Fibroblast of upper back skin (primary cell): ENCODE measurements around the gene SCEL.

Experiments used
- DNase-seq: peaks from one replicate; pipeline ENCODE4 v3.0.0-alpha.2; 2013

The SCEL gene

DNA sequence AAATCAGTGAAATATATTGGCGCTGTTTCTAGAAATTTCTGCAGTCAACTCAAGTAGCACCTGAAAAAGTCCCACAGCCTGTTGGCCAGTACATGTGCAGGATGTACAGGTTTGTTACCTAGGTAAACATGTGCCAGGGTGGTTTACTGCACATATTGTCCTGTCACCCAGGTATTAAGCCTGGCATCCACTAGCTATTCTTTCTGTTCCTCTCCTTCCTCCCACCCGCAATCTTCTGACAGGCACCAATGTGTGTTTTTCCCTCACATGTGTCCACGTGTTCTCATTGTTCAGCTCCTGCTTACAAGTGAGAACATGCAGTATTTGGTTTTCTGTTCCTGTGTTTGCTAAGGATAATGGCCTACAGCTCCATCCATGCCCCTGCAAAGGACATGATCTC is 13.1 kb upstream of the SCEL start:
- no peak for DNase-seq

DNA sequence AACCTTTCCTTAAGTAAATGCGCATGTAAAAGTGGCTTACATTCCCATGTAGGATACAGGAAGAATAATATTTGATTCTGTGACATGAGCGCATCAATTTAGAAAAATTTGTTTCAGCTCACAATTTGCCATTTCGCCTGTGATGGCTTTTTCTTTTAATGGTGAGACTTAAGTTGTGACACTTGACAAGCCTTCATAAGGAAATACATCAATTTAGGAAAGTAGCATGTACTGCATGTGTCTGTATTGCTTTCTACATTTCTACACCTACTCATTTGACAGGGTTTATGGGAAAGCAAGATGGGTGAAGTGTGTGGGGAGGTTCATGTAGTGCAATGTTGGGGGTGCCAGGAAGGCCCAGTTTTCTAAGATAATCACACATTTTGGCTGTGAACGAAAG is 12.1 kb upstream of the SCEL start:
- no peak for DNase-seq

DNA sequence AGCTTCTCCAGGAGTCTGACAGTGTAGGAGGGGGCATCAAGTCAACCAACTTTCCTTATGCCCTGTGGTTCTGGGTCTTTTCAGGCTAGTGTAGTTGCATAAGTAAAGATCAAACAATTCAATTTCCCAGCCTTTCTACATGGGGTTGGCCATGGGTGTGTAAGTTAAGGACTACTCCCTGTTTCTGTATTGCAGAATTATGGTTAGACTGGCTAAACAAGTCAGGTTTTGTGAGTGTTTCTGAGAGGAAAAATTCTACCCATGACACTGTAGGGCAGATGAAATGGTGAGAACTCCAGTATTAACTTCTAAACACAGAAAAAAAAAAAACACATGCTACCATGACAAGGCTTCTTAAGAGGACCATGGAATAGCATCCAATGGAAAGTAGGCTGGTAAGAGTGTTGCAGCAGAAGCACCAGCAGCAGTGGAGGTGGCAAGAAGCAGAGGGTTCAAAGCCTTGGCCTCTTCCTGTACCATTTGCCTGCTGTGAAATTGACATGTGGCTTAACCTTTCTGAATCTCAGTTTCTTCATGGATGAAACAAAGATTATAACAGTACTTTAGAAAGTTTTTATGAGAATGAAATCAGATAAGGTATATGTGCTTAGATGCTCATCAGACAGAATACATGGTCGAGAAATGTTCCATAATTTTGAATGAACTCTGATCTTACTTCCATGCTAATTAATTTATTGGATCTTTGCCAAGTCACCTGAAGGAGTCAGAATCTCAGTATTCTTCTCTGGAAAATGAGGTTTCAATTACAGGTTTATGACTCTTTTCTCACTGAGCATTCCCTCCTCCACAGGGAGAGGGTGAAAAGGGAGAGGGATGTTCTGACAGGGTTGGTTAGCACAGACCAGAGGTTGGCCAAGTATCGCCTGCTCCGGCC is 11.4 kb upstream of the SCEL start:
- DNase-seq = no peak

DNA sequence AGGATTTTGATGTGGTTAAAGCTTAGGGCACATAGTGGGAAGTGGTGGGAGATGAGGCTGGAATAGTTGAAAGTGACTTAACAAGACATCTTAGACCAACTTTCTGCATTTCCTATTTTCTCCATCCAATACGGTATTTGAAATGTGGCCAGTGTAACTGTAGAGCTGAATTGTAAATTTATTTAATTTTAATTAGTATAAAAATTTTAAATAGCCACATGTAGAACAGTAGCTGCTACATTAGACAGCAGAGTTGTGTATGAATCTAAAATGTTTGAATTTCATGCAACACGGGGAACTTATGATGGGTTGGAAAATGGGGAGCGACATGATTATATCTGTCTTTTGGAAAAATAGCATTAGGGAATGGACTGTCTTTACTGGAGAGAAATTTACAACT is 7.1 kb upstream of the SCEL start:
- DNase-seq = no peak

DNA sequence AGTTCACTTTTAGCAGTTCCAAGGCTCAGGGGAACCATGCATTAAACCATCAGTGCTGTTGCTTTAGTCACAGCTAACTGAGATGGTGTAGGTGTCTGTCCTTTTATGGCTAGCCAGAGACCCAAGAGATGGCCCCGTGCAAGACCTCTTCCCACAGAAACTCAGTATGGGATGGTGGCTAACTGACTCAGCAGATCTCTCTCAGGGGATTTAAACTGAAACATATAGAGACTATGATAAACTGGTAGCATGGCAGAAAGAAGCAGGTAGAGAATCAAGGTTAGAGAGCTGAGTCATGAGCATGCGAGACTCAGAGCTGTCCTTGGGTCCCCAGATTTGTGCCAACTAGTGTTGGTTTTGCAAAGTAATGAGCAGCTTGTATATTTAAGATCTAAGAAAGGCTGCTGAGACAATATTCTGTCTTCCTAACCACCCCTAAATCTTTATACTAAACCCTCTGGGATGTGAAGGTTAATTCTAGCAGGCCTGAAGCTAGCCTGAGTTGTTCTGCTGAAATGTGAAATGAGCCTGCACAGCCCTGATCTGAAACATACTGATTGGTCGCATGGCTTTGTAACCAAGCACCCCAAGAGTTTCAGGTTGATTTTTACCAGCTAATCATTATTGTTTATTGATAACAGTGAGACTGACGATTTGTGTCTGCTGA is 6.5 kb upstream of the SCEL start:
- no peak for DNase-seq

DNA sequence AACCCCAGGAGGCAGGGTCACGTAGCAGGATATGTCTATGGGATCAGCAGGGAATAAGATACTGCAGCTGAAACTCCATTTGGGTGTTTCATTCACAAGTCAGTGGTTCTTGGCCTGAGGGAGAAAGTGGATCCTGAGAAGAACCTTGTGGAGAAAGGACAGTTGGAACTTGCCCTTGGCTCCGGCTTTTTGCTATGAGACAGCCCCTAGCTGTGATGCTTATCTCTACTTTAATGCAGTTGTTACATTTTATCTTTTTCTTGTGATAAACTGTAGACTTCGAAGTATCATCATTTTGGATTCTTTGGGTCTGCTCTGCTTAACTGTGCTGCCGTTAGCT is 6.0 kb upstream of the SCEL start:
- no peak for DNase-seq

GRCh38 chr13:77530875-77531274 is 4.6 kb upstream of the SCEL start:
- no peak for DNase-seq

DNA sequence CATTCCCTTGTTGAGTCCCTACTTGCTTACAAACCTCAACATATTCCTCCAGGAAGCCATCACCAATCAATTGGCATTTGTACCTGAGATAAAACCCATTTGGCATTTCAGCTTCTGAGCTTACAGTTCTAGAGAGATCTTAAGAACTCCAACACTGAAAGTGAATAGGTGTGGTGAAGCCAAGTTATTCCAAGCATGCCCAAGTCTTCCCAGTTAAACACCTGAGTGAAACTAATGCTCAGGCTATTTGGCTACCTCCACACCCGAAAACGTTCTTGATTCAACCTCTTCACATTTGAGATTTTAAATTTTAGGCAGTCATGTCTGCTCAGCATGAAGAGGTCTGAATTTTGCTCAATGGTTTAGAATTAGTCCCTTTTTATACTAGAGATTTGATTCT is 2.5 kb upstream of the SCEL start:
- no peak for DNase-seq

GRCh38 chr13:77533875-77534788 is 1.4 kb upstream of the SCEL start:
- peak; percentile 12 for DNase-seq

DNA sequence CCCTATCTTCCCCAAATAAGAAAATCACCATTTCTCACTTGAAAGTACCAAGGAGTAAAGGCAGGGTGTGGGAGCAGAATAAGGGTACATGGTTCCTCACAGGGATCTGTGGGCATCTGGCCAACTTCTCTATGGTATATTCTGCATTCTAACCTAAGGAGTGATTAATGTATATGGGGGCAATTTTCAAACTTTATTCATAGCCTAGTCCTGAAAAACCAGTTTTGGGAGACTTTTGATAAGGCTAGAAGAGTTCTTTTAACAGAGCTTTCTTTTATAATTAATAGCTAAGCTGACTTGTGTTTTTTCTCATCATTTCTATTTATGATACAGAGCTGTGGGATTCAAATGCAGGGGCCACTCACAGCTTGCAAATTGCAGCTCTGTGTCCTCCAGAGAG is 852 bp downstream of the SCEL start:
- DNase-seq = no peak

DNA sequence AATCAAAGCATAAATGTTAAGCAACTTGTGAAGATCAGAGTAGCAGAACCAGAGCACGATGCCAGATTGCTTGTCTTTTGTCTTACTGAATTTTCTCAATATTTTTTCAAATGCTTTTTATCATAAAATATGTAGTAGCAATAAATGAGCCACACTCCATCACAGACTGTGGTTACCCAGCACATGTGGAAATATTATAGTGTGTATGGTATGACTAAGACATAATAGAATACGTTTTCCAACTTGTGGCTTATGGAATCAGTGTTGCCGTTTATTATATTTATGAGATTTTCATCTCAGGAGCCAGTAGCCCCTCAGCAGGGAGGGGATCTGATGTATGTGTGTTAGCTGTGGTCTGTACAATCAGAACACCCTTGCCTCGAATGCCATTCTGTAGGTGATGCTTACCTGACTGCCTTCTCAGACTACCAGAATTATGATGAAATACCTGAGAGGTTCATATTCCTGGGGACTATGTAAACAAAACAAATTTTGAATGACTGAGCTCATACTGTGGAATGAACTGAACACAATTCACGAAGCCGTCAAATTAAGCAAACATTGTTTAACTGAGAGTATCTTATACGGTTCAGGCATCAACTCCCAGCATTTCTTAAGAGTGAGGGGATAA is 1.9 kb downstream of the SCEL start:
- peak; percentile 72 for DNase-seq

DNA sequence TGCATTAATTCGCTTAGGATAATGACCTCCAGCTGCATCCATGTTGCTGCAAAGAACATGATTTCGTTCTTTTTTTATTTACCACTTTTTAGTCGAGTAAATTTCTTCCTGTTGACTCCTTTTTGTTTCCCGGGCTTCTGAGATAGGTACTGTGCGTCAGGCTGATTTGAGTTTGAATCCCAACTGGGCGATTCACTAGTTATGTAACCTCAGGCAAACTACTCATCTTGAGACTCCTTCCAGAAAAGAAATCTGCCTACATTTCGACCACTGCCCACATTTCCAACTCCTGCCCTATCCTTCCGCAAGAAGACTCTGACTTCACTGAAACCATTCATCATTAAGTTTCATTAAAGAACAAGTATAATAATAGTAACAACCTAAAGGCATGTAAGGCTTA is 8.2 kb downstream of the SCEL start:
- no peak for DNase-seq

- peak; percentile 82 for DNase-seq
These were observed 8.8 kb downstream of the SCEL start for GRCh38 chr13:77544355-77544754.

GRCh38 chr13:77544758-77545338 is 9.3 kb downstream of the SCEL start:
- DNase-seq = no peak

DNA sequence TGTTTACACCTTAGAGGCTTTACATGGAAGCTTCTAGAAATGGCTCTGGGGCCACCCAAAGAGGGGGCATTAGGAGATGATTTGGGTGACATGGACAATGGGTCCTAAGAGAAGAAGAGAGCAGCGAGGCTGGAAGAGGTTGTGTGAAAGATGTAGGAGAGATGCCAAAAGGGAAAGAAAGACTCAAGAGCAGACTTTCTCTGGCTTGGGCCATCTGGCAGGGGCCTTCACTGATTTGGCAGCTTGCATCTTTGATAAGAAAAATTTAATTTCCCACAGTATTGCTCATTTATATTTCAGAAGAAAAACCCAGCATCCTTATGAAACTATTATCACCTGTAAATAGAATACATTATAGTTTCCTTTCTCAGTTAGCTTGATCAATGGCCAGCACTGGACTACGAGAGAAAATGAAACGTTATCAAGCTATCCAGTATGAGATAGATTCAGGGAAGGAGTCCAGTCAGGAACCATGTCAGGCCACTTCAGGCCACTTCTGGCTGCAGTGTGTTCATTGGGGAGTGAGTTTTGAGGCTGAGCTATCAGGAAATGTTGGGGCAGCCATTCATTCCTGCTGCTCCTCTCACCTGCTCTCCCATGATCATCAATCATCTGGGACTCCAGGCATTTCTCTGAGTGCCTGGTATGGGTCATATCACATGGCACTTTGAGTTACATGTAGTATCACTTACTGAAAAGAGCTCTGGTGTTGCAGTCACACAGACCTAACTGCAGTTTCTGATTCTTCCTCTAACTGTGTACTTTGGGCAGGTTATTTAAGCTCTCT is 10.3 kb downstream of the SCEL start:
- no peak for DNase-seq

DNA sequence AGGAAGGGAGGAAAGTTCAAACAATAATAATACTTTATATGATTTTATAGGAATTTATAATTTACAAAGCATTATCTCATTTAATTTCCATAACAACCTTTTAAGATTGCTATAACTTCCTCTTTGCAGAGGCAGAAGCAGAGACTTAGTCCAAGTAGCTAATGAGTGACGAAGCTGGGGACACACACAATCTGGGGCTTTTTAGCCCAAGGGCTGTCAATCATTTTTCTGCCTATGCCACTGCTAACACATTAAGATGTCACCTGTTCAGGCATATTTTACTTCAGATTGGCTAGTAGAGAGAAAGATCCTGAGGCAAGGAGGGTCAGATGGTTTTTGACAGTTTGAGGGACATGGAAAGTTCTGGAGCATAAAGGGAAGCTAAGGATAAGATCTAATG is 12.6 kb downstream of the SCEL start:
- no peak for DNase-seq

- no peak for DNase-seq
These were observed 13.1 kb downstream of the SCEL start for GRCh38 chr13:77548594-77548993.

- no peak for DNase-seq
These were observed 18.6 kb downstream of the SCEL start for GRCh38 chr13:77554069-77554468.

DNA sequence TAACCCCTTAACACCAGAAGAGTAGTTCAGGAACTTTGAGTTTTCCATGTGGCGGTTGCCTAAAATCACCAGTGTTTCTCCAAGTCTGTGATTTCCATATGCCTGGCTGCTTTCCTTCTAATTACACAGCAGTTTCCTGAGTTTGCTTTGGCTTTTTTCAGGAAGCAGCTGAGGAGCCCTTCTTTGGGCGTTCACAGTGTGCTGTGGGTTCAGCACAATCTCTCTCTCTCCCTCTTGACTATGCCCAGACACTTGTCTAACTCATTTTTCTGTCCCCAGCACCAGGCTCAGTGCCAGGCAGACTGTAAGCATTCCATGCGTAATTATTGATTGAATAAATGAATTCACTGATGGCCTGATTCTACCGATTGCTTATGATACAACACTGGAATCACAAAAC is 19.7 kb downstream of the SCEL start:
- DNase-seq = no peak

- DNase-seq = no peak
These were observed 22.5 kb downstream of the SCEL start for GRCh38 chr13:77558016-77558415.

DNA sequence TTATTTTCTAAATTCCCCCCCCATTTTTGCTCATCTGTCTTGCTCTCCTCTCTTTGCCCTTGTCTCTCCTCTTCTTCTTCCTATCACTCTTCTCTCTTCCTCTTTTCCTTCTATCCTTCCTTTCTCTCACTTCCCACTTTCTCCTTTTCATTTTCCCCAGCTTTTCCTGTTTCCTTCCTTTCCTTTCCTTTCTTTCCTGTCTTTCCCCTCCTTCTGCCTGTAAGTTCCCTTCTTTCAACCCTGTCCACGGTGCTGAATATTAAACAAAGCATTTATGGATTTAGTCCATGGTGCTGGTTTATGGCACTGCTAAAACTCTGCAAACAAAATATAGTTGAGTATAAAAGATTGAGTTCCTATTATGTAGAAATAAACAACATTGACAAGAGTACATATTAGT is 27.6 kb downstream of the SCEL start:
- DNase-seq = peak; percentile 35

GRCh38 chr13:77565635-77566034 is 30.1 kb downstream of the SCEL start:
- DNase-seq = peak; percentile 40
